ENCODE results near the gene FAM9A. TPM values are rescaled to one million over a fixed set of nuclear protein-coding genes. Genes with fewer than 3 reads are reported as not detected.

FAM9A gene
- total RNA-seq: not detected

GRCh38 chrX:8801041-8801599 lies at the start of gene FAM9A:
Gene FAM9A (minus strand): TSS chrX:8801383. CDS start chrX:8800171, 1,212 bp downstream.

Other genes starting within 250 kb of the FAM9A start
- gene ANOS1, start 69.2 kb downstream of the FAM9A start, total RNA-seq: 7.4 TPM
- 0.12 TPM for gene FAM9B, start 232.7 kb upstream of the FAM9A start, total RNA-seq